Measurements from ENCODE around the gene APRT.

APRT gene

DNA sequence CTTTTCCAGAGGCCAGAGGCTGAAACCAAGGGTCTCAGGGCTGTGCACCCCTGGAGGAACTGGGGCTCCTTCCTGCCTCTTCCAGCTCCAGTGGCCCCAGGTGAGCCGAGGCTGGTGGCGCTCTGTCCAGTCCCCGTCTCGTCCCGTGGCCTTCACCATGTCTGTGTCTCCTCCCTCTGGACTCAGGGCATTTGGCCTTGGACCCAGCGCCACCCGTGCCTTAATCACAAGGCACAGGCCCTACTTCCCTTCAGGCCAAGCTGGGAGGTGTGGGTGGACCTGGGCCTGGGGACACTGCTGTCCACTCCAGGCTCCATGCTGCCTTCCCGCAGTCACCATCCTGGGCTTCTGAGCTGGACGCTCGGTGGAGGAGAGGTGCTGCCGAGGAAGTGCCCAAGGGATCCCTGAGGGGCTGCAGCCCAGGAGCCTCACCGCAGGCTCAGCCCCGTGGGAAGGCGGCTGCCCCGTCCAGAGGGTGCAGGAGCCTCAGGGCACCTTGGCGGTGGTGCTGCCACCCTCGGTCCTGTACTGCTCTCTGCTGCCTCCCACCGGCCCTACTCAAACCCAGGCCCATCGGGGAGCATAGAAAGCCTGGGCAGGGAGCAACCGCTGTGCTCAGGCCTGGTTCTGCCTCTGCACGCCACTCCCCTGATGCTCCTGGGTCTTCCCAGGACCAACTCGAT is 9.6 kb upstream of the APRT start:
- DNase-seq: no peak

DNA sequence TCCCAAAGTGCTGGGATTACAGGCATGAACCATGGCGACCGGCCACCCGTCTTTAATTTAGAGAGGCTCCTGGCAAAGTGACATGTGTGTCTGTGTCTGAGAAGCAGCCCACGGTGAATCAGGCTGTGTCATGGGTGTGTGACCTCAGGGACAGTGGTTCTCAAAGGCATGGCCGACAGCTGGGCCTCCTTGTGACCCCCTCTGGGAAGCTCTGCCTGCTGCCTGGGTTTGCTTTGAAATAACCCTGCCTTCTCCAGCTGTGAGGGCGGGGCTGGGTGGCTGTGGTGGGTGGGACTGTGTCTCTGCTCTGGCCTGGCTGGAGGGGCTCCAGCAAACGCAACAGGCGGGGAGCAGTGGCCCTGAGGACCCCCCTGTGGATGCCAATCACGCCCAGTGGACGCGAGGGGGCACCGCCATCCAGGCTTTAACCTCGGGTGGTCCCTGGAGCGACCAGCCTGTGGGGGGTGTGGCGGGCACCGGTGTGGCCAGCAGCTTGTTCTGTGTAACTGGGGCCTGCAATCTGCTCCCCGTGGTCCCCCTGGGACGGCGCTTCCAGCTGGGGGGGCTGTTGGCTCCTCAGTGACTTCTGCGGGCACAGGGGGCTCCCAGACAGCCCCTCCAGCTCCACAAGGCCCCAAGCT is 8.8 kb upstream of the APRT start:
- no peak for DNase-seq

- DNase-seq: no peak
Observed at GRCh38 chr16:88819126-88819525, 7.4 kb upstream of the APRT start.

- DNase-seq: no peak
Observed at GRCh38 chr16:88818575-88818874, 6.8 kb upstream of the APRT start.

DNA sequence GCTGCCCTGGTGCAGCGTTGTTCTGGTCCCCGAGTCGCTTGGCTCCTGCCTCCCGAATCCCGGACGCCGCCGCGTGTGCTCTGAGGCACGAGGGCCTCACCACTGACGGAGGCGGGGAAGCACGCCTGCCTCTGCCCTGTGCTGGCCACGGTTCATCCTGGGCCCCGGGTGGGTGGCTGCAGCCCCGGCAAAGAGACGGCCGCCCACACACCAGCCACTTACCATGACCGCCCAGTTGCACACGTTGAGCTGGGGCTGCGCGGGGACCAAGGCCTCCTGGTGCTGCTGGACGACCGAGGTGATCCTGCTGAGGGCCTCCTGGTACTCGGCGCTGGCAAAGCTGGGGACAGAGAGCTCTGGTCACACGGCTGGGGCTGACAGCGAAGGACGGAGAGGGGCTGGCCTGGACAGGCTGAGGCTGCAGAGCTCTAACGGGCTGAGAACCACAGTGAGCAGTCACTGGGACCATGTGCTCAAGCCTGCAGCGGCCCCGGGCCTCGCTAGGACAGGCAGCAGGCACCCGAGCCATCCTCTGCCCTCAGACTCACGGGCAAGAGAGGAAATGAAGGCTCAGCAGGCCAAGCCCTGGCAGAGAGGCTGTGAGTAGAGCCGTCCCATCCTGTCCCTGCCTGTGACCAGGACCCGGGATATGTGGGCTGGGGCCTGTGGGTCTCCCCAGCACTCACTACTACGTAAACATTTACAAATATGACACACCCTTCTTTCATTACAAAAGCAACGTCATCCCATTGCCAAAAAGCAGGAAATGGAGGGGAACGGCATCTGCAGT is 6.3 kb upstream of the APRT start:
- no peak for DNase-seq

DNA sequence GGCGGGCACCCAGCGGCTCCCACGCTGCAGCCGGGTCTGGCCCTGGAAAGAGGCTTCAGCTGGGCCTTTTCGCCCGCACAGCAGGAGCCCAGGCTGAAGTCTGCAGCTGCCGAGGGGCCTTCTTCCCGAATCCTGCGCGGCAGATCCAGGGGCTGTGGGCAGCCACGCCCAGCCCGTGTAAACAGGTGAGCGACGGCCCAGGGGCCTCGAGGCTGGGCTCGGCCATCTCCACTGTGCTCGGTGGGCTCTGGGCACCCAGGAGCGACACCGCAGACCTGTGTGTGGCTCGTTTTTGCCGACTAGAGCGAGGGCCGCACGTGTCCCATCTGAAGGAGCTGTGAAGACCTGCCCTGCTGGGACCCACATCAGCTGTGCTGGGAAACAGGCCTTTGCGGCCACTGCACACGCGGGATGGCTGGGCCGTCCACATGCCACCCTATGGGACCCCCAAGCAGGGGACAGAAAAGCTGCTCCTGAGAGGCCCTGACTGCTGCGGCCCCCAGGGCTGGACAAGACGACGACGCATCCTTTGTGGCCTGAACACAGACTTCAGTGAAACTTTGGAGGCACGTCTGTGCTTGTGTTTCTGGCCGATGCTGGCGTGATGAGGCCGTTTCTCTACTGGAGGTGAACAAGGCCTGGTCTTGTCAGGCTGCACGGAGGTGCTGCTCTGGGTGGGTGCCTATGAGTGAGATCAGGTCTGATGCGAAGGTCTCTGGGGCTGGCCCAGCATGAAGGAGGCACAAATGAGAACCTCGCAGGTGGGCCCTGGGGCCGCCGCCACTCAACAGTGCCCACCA is 5.2 kb upstream of the APRT start:
- DNase-seq: no peak

DNA sequence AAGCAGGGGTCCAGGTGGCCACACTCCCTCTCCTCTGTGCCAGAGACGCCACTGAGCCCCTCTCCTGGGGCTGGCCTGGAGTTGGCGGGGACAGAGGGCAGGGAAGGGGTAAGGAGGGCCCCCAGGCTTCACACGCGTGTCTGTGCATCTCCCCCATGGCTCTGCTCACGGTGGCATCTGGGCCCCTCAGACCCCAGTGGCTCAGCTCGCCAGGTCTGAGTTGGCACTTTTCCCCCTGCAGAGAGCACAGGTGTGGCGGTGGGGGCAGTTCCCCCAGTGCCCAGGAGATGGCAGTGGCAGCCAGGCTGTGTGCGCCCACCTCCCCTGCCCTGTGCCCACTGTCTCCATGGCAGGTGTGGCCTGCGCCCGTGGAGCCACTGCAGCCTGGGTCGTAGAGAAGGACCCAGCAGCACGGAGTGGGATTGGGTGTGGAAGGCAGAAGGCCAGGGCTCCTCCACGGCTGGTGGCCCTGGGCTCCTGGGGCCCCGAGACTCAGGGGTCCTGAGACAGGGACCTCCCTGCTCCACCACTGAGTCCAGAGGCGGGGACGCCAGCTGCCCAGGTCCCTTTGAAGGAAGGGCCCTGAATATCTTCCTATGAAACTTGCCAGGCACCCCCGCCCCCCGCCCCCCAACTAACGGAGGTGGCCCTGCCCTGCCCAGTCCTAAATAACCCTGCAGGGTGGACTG is 4.3 kb upstream of the APRT start:
- peak in 1 of 2 donors; percentile 37 for DNase-seq

DNA sequence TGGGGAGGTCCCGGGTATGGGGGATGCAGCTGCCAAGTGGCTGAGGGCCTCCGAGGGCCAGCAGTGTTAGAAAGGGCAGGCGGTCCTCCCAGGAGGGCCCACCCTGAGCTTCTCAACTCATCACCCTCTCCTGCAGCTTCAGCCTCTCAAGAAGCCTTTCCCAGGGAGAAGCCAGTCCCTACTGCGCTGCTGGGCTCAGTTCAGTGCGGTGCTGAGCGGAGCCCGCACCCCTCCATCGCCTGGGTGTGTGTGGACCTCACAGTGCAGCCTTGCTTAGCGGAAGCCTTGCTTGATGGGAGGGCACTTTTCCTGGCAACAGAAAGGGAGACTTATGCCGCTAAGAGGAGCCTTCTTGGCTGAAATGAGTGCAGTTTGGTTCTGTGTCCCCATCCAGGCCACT is 3.5 kb upstream of the APRT start:
- DNase-seq: no peak

DNA sequence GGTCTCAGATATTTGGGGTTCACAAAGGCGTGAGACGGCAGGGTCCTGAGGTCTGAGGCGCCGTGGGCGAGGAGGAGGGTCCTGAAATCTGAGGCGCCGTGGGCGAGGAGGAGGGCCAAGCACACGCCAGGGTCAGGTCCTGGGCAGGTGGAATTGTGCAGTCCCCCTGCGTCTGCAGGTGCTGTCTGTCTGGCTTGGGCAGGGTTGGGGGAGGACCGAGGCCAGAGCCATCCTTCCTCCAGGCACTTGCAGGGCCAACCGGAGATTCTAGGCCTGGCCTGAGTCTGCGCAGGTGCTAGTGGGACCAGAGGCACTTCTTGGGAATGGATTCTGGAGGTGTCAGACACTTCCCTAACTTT is 2.4 kb upstream of the APRT start:
- no peak for DNase-seq

DNA sequence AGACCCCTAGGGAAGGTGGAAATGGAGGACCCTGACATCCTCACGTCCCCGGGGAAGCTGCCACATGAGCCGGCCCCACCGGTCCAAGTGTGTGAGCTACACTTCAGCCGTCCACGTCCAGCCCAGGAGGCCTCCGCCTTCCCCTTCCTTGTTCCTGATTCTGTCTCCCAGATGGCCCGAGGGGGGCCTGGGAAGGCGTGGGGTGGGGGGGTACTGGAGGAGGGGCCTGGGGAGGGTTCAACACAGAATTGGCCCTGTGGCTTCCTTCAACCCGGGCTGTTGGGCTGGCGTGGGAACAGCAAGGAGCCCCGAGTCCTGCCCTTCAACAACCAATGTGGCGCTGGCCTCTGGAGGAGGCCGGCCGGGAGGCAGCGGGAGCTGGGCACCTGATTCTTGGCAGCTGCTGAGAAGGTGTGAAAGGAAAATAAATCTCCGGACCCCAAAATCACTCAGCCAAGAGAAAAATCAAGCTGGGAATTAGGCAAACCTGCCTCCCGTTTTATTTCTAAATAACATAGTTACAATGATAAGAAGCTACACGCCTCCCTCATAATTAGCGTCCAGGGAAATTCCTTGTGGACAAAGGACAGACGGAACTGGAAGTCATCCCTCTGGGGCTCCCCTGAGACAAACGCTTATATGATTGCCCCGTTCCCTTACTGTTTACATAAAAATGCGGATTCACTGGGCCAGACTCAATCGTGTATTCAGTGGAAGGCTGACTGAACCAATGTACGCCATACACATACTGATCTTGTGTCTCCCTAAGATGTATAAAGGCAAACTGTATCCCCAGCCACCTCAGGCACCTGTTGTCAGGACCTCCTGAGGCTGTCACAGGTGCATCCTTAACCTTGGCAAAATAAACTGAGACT is 1.8 kb upstream of the APRT start:
- no peak for DNase-seq

GRCh38 chr16:88812513-88813268 is 963 bp upstream of the APRT start:
- peak; percentile 63 to 78 for DNase-seq

- DNase-seq: peak; percentile 68 to 72
Observed at GRCh38 chr16:88810912-88811768, 588 bp downstream of the APRT start.

- peak; percentile 65 to 67 for DNase-seq
Observed at GRCh38 chr16:88810166-88810911, 1.4 kb downstream of the APRT start.

DNA sequence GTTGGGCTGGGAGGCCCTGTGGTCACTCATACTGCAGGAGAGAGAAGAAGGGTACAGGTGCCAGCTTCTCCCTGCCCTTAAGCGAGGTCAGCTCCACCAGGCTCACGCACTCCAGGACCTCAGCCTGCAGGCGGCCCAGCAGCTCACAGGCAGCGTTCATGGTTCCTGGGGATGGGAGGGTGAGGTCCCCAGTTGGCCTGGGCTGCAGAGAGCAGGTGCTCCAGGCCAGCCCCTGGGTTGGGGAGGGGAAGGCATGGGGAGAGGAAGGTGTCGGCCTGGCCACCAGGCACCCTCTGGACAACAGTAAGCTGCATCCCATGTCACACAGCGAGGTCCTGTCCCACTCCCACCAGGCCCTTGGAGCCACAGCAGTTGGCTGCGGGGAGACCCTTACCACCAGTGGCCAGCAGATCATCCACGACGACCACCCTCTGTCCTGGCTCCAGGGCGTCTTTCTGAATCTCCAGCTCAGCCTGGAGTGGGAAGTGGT is 2.0 kb downstream of the APRT start:
- no peak for DNase-seq

DNA sequence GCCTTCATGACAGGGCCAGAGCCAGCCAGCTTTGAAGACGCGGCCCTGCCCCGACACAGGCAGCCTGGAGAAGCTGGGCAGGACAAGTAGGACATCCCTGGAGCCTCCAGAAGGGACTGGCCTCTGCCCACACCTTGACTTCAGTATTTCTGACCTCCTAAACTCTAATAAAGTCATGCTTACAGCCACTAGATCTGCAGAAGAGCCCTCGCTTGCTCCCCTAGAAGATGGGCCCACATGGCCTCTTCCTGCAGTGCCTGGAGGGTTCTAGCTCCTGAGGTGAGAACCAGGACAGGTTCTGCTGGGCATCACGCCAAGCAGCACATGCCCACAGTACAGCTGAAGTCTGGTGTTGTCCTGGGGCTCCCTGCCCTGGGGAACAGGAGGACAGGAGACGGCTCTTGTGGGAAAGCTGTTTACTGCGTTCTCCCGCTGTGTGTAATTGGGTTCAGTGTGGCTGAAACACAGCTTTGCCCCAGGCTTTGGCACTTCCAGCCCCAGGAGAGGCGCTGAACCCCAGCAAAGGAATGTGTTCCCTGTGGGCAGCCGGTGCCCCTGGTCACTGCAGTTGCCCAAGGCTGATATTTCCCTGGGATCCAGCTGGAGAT is 2.6 kb downstream of the APRT start:
- no peak for DNase-seq

GRCh38 chr16:88807626-88808453 is 3.9 kb downstream of the APRT start:
- no peak for DNase-seq

GRCh38 chr16:88807142-88807625 is 4.5 kb downstream of the APRT start:
- DNase-seq: no peak
